Measurements from ENCODE around the gene TNNC1.

GRCh38 chr3:52422669-52423068, 31.2 kb downstream of the TNNC1 start:
- TF ChIP-seq CTCF (conservative IDR thresholded peaks at IDR 0.05; ENCODE audit: low read length), result no peak
- no peak for TF ChIP-seq EZH2phosphoT487 (IDR thresholded peaks at IDR 0.05; ENCODE audit: borderline replicate concordance, low read depth, low read length)
